H1 (cell line): ENCODE measurements around the gene IZUMO4. TPM values are rescaled to one million over a fixed set of nuclear protein-coding genes. Genes with fewer than 3 reads are reported as not detected.
A peak's percentile ranks its signal among the peaks of the same experiment; 100 is the strongest.

Experiments
- CTCF ChIA-PET: fragments of 300-600 bp; sonication (Branson Sonifier 250); formaldehyde crosslinking; loops from one replicate; lab custom pipeline; 2021; ENCODE audit not compliant: partially characterized antibody; lab: Charles Lee
- POLR2A ChIA-PET: fragments of 300-600 bp; sonication (Branson Sonifier 250); formaldehyde crosslinking; loops from one replicate; lab custom pipeline; 2021; ENCODE audit warnings: inconsistent platforms; ENCODE audit not compliant: partially characterized antibody; lab: Charles Lee
- DNase-seq, 2 experiments: peaks; one replicate each; pipeline versions ENCODE4 v3.0.0 to v3.0.0-alpha.2; 2010 to 2022; ENCODE audit warnings: low spot score in 2 of 2, low read depth in 1 of 2, mixed read lengths in 1 of 2
- FAIRE-seq: peaks from 2 replicates; lab custom pipeline; 2011; peaks lifted over from hg19 to GRCh38; lab: Jason Lieb, UNC
- H2AFZ ChIP-seq: 2 replicates; pipeline ENCODE4 v1.8.1; 2012; ENCODE audit warnings: low read length, inconsistent platforms
- H2AK5ac ChIP-seq: 2 replicates; pipeline ENCODE4 v1.6.1; 2013; ENCODE audit warnings: low read depth, low read length
- H2BK120ac ChIP-seq: replicated peaks from 2 replicates; pipeline ENCODE3; 2013; ENCODE audit warnings: low read depth, low read length, inconsistent platforms
- H2BK12ac ChIP-seq: 2 replicates; pipeline ENCODE4 v1.6.1; 2013; ENCODE audit warnings: low read depth, low read length
- H2BK15ac ChIP-seq: 2 replicates; pipeline ENCODE4 v1.6.1; 2013; ENCODE audit warnings: low read length
- H2BK20ac ChIP-seq: 2 replicates; pipeline ENCODE4 v1.6.1; 2013; ENCODE audit warnings: low read length
- H2BK5ac ChIP-seq: 2 replicates; pipeline ENCODE4 v1.6.1; 2013; ENCODE audit warnings: low read depth, low read length
- H3K14ac ChIP-seq: 2 replicates; pipeline ENCODE4 v1.6.1; 2013; ENCODE audit warnings: inconsistent platforms; ENCODE audit not compliant: insufficient read length
- H3K18ac ChIP-seq: 2 replicates; pipeline ENCODE4 v1.6.1; 2013; ENCODE audit warnings: low read length; ENCODE audit errors: extremely low read depth
- H3K23ac ChIP-seq: 2 replicates; pipeline ENCODE4 v1.6.1; 2013; ENCODE audit warnings: inconsistent platforms; ENCODE audit not compliant: insufficient read length
- H3K23me2 ChIP-seq: 2 replicates; pipeline ENCODE4 v1.6.1; 2013; ENCODE audit warnings: low read depth, low read length
- H3K27ac ChIP-seq: 2 replicates; pipeline ENCODE4 v1.6.1; 2011; ENCODE audit warnings: low read depth, low read length, inconsistent platforms
- H3K27me3 ChIP-seq, 4 experiments: replicated peaks in 1 of 4; 1 replicate in 1 of 4; 2 replicates in 3 of 4; pipeline versions ENCODE4 v1.6.1 to v1.8.1; 2011 to 2013; ENCODE audit warnings: low read length in 3 of 4, mild to moderate bottlenecking in 3 of 4, inconsistent platforms in 2 of 4, mixed read lengths in 2 of 4, moderate library complexity in 1 of 4; ENCODE audit not compliant: control insufficient read depth in 3 of 4, insufficient read depth in 3 of 4; ENCODE audit errors: extremely low read depth in 1 of 4
- H3K36me3 ChIP-seq, 4 experiments: 2 replicates each; pipeline versions ENCODE4 v1.6.1 to v1.8.1; 2011 to 2013; ENCODE audit warnings: mild to moderate bottlenecking in 4 of 4, low read length in 3 of 4, moderate library complexity in 2 of 4, control low read depth in 1 of 4, inconsistent platforms in 1 of 4; ENCODE audit not compliant: insufficient read depth in 4 of 4, control insufficient read depth in 2 of 4
- H3K4ac ChIP-seq: replicated peaks from 2 replicates; pipeline ENCODE3; 2013; ENCODE audit warnings: low read length, low read depth, mixed read lengths, inconsistent platforms; ENCODE audit not compliant: insufficient read length
- H3K4me1 ChIP-seq, 4 experiments: replicated peaks in 1 of 4; 1 replicate in 1 of 4; 2 replicates in 3 of 4; pipeline versions ENCODE4 v1.6.1 to v1.8.1; 2011 to 2013; ENCODE audit warnings: low read length in 3 of 4, inconsistent platforms in 2 of 4, mixed read lengths in 1 of 4; ENCODE audit not compliant: insufficient read depth in 4 of 4, control insufficient read depth in 3 of 4
- H3K4me2 ChIP-seq, 2 experiments: 2 replicates each; pipeline versions ENCODE4 v1.6.1 to v1.8.1; 2011 to 2013; ENCODE audit warnings: low read depth in 2 of 2, low read length in 2 of 2, control low read depth in 1 of 2, inconsistent platforms in 1 of 2, mild to moderate bottlenecking in 1 of 2; ENCODE audit not compliant: insufficient read depth in 1 of 2
- H3K4me3 ChIP-seq, 4 experiments: fragments of 200-600, 300-600 bp in 1 of 4; sonication (generic), shearing (Covaris generic), sonication (Bioruptor Twin) in 1 of 4; 2 replicates each; pipeline versions ENCODE4 v1.5.1 to v1.8.1; 2011 to 2016; ENCODE audit warnings: low read length in 4 of 4, low read depth in 3 of 4, control low read depth in 2 of 4, inconsistent platforms in 2 of 4, mild to moderate bottlenecking in 2 of 4, mixed read lengths in 1 of 4, moderate library complexity in 1 of 4; ENCODE audit not compliant: insufficient read depth in 2 of 4; ENCODE audit errors: extremely low read depth in 1 of 4
- H3K56ac ChIP-seq: replicated peaks from 2 replicates; pipeline ENCODE3; 2013; ENCODE audit warnings: low read depth, mild to moderate bottlenecking, mixed read lengths, low read length, inconsistent platforms; ENCODE audit not compliant: insufficient read length
- H3K79me1 ChIP-seq: 2 replicates; pipeline ENCODE4 v1.6.1; 2013; ENCODE audit warnings: low read depth, low read length, control low read depth
- H3K79me2 ChIP-seq, 2 experiments: 2 replicates each; pipeline versions ENCODE4 v1.6.1 to v1.8.1; 2012 to 2013; ENCODE audit warnings: low read length in 2 of 2, mild to moderate bottlenecking in 2 of 2, inconsistent platforms in 1 of 2; ENCODE audit not compliant: insufficient read depth in 2 of 2, control insufficient read depth in 1 of 2
- H3K9ac ChIP-seq, 4 experiments: replicated peaks in 1 of 4; 1 replicate in 1 of 4; 2 replicates in 3 of 4; pipeline versions ENCODE4 v1.6.1 to v1.8.1; 2011 to 2013; ENCODE audit warnings: low read depth in 3 of 4, low read length in 3 of 4, control low read depth in 2 of 4, mild to moderate bottlenecking in 2 of 4, moderate library complexity in 2 of 4, inconsistent platforms in 1 of 4; ENCODE audit errors: extremely low read depth in 1 of 4
- H3K9me3 ChIP-seq, 2 experiments: 2 replicates each; pipeline versions ENCODE4 v1.6.1 to v1.8.1; 2012 to 2013; ENCODE audit warnings: mild to moderate bottlenecking in 2 of 2, moderate library complexity in 2 of 2, control low read depth in 1 of 2, inconsistent platforms in 1 of 2, low read depth in 1 of 2, low read length in 1 of 2, mixed read lengths in 1 of 2; ENCODE audit not compliant: insufficient read depth in 2 of 2
- H4K20me1 ChIP-seq, 2 experiments: replicated peaks in 1 of 2; 2 replicates each; pipeline versions ENCODE3 to v1.8.1; 2011 to 2013; ENCODE audit warnings: inconsistent platforms in 2 of 2, low read length in 2 of 2, mild to moderate bottlenecking in 1 of 2; ENCODE audit not compliant: insufficient read depth in 2 of 2, control insufficient read depth in 1 of 2
- H4K5ac ChIP-seq: 2 replicates; pipeline ENCODE4 v1.6.1; 2013; ENCODE audit warnings: low read length, low read depth, mixed read lengths, inconsistent platforms; ENCODE audit not compliant: insufficient read length
- H4K8ac ChIP-seq: 2 replicates; pipeline ENCODE4 v1.8.0; 2013; ENCODE audit warnings: mild to moderate bottlenecking, moderate library complexity, low read length, inconsistent platforms; ENCODE audit not compliant: insufficient read depth; ENCODE audit errors: extremely low read depth
- H4K91ac ChIP-seq: replicated peaks from 2 replicates; pipeline ENCODE3; 2013; ENCODE audit warnings: low read length, mixed read lengths, inconsistent platforms; ENCODE audit not compliant: insufficient read length
- ASH2L ChIP-seq: fragments of 200-600, 300-600 bp; sonication (generic); IDR thresholded peaks from one replicate; pipeline ENCODE4 v1.7.1; 2017; ENCODE audit warnings: low read length
- CBX5 ChIP-seq: fragments of 300-800, 300-1000 bp; sonication (generic); IDR thresholded peaks from 2 replicates; pipeline ENCODE4 v1.7.1; 2016; ENCODE audit warnings: antibody characterized with exemption, low read length, low read depth
- CHD2 ChIP-seq: IDR thresholded peaks from 2 replicates; pipeline ENCODE4 v1.6.1; 2012; ENCODE audit warnings: low read length, improper control_type of control experiment
- EGR1 ChIP-seq: IDR thresholded peaks from 2 replicates; pipeline ENCODE4 v1.6.1; 2011; ENCODE audit warnings: low read depth, low read length, borderline replicate concordance
- EZH2 ChIP-seq: fragments of 200-600 bp; sonication (generic); IDR thresholded peaks from 2 replicates; pipeline ENCODE4 v1.7.1; 2012; ENCODE audit warnings: low read depth, mild to moderate bottlenecking, moderate library complexity, low read length, inconsistent platforms; ENCODE audit not compliant: severe bottlenecking
- GABPA ChIP-seq: IDR thresholded peaks from 2 replicates; pipeline ENCODE4 v1.6.1; 2011; ENCODE audit warnings: mild to moderate bottlenecking, low read length, moderate library complexity, borderline replicate concordance; ENCODE audit not compliant: insufficient read depth
- HDAC2 ChIP-seq, 2 experiments: fragments of 300-600 bp in 1 of 2; sonication (generic) in 1 of 2; IDR thresholded peaks; 2 replicates each; pipeline ENCODE4 v1.6.1; 2011 to 2012; ENCODE audit warnings: low read depth in 2 of 2, low read length in 2 of 2, mild to moderate bottlenecking in 2 of 2, moderate library complexity in 2 of 2, borderline replicate concordance in 1 of 2, inconsistent platforms in 1 of 2
- KDM5A ChIP-seq: fragments of 200-600 bp; IDR thresholded peaks from 2 replicates; pipeline ENCODE4 v1.7.1; 2012; ENCODE audit warnings: mild to moderate bottlenecking, low read length, inconsistent platforms, mixed read lengths
- NANOG ChIP-seq: IDR thresholded peaks from 2 replicates; pipeline ENCODE4 v1.6.1; 2011; ENCODE audit warnings: low read length, low read depth, mild to moderate bottlenecking, inconsistent platforms; ENCODE audit not compliant: insufficient read depth, poor library complexity, severe bottlenecking
- RBBP5 ChIP-seq: IDR thresholded peaks from 2 replicates; pipeline ENCODE4 v1.7.1; 2012; ENCODE audit warnings: low read depth, mild to moderate bottlenecking, inconsistent platforms, low read length, moderate library complexity, borderline replicate concordance
- SP1 ChIP-seq: IDR thresholded peaks from 2 replicates; pipeline ENCODE4 v1.6.1; 2011; ENCODE audit warnings: low read depth, low read length
- SP2 ChIP-seq: IDR thresholded peaks from 2 replicates; pipeline ENCODE4 v1.6.1; 2012; ENCODE audit warnings: mild to moderate bottlenecking, low read length, inconsistent platforms
- TAF1 ChIP-seq: IDR thresholded peaks from 2 replicates; pipeline ENCODE4 v1.6.1; 2011; ENCODE audit warnings: mild to moderate bottlenecking, low read depth, low read length
- WGBS, 2 experiments: shearing (Covaris generic) in 1 of 2; methylation state at CpG; one replicate each; pipeline versions ENCODE4 v1.1.6 to v1.1.7; 2013 to 2015; ENCODE audit warnings: low lambda C conversion rate in 2 of 2, mixed read lengths in 2 of 2, inconsistent platforms in 1 of 2, low coverage in 1 of 2, missing lambda C conversion rate in 1 of 2; ENCODE audit not compliant: insufficient replicate concordance in 2 of 2, insufficient coverage in 1 of 2, insufficient read length in 1 of 2; ENCODE audit errors: extremely low coverage in 1 of 2, missing lambda C conversion rate in 1 of 2; 5-methylcytosine and 5-hydroxymethylcytosine counted together
- polyA plus RNA-seq, 7 experiments: library from polyadenylated mRNA; depleted of rRNA in 3 of 7; stranded (reverse) in 5 of 7; unstranded in 2 of 7; fragments of >200 nt in 5 of 7; fragments of 200-250 nt in 2 of 7; gene quantifications; 1 replicate in 5 of 7; 2 replicates in 1 of 7; 4 replicates in 1 of 7; pipeline versions ENCODE4 v1.2.1 to v1.2.3, GENCODE V29; 2011 to 2013; ENCODE audit warnings: missing spikeins in 2 of 7, mixed read lengths in 2 of 7
- total RNA-seq: library from RNA; stranded (reverse); fragmentation: NEBNext Ultra II Directional; extraction: Animal tissue kit (Norgen Biotek cat#: 25700); gene quantifications from 2 replicates; pipeline ENCODE4 v1.2.1, GENCODE V29; 2021

The IZUMO4 gene
- total and polyA plus RNA-seq, 2 of the 8 experiments (the other 6 are each of a cell fraction or from before 2014, with no cell fraction given): 1.8 to 1.9 TPM

DNA sequence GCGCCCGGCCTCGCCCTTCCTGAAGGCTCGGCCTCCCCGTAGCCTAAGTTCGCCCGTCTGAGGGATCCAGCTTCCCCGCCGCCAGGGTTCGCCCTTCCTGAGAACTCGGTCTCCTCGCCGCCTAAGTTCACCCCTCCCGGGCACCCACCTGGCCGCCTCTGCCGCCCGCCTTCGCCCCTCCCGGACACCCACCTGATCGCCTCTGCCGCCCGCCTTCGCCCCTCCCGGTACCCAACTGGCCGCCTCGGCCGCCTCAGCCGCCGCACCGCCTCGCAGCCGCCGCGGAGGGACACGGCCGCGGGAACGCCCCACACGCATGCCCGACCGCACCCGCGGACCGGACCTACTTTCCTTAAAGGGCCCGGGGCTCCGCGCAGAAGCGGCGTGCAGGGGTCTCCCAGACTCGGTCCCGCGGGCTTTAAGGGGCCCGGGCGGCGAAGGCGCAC lies 658 bp upstream of the IZUMO4 start, which contains the start of gene MOB3A:
Gene MOB3A, minus strand, starts transcription at position 293 of the 446 bp plus-strand sequence. CDS start 17,766 bp downstream, outside the sequence.
- no peak within 1 kb of the TSS for H3K56ac ChIP-seq
- DNase-seq: no peak
- peak within 1 kb of the TSS; percentile 42 to 85 (median 51) for H3K4me3 ChIP-seq
- H3K27ac ChIP-seq: no peak within 1 kb of the TSS; the same call in 1 of the 2 replicates
- ChIA-PET CTCF (interaction anchor here (1.0 to 1.3 kb wide), 5 partner anchors 9 to 50 kb away, joined by 3 to 5 read pairs (median 3); no protein-coding TSS in a partner anchor), POLR2A (interaction anchor here (0.7 to 1.4 kb wide), 3 partner anchors 44 to 61 kb away, joined by 3 to 5 read pairs (median 3); no protein-coding TSS in a partner anchor)
- peak within 1 kb of the TSS; percentile 53 to 95 for H3K4me2 ChIP-seq
- H4K91ac ChIP-seq: no peak within 1 kb of the TSS
- no peak within 1 kb of the TSS for H3K4ac ChIP-seq
- 4% methylated on average over 55 of the region's 56 CpGs; no CpG with 5 or more reads in 1 of the 2 experiments for WGBS, 2 experiments
- no peak within 1 kb of the TSS for H2BK120ac ChIP-seq
- peaks cover 0 to 3% (median 1%) of the 10 kb centered on the region in 4 experiments; a peak in 4 of 7 replicates for H3K4me1 ChIP-seq
- no peak within 1 kb of the TSS for H2BK5ac ChIP-seq
- no peak within 1 kb of the TSS for H2BK12ac ChIP-seq
- no peaks in the 10 kb centered on the region for H3K79me1 ChIP-seq
- peaks cover 6% of the 10 kb centered on the region; the same call in 1 of the 2 replicates for H3K23me2 ChIP-seq
- no peak for FAIRE-seq
- peaks cover 4 to 12% (median 10%) of the 10 kb centered on the region in 4 experiments for H3K36me3 ChIP-seq
- no peak within 1 kb of the TSS for H3K23ac ChIP-seq
- H4K5ac ChIP-seq: peak within 1 kb of the TSS; percentile 58
- no peak within 1 kb of the TSS for H2AK5ac ChIP-seq
- H3K9ac ChIP-seq: peak within 1 kb of the TSS in 3 of 4 experiments; percentile 25 to 74 (median 28); a peak in 3 of 7 replicates
- peak within 1 kb of the TSS; percentile 91 for H4K8ac ChIP-seq
- no peaks in the 10 kb centered on the region for H3K79me2 ChIP-seq
- no peaks in the 10 kb centered on the region for H3K9me3 ChIP-seq
- H3K14ac ChIP-seq: no peak within 1 kb of the TSS
- H3K18ac ChIP-seq: peak within 1 kb of the TSS; percentile 78
- H2AFZ ChIP-seq: peak within 1 kb of the TSS; percentile 82; the same call in 1 of the 2 replicates
- no peak within 1 kb of the TSS for H2BK20ac ChIP-seq
- peaks cover 4 to 12% of the 10 kb centered on the region in 2 experiments for H4K20me1 ChIP-seq
- H2BK15ac ChIP-seq: no peak within 1 kb of the TSS
- no peaks in the 10 kb centered on the region for H3K27me3 ChIP-seq
- TF ChIP-seq RBBP5: no peak
- peak; percentile 49 for TF ChIP-seq ASH2L
- no peak for TF ChIP-seq SP2
- TF ChIP-seq KDM5A: no peak
- peak in 1 of 2 experiments; percentile 74; a peak in 1 of 4 replicates for TF ChIP-seq HDAC2 (IDR thresholded peaks at IDR 0.05; ENCODE audit: borderline replicate concordance in 1 of 2, low read depth in 2 of 2, low read length in 2 of 2)
- TF ChIP-seq GABPA: no peak
- peak; percentile 45 for TF ChIP-seq NANOG
- peak; percentile 88 for TF ChIP-seq CHD2
- peak; percentile 74 for TF ChIP-seq TAF1
- no peak for TF ChIP-seq EGR1
- TF ChIP-seq EZH2: no peak
- no peak for TF ChIP-seq CBX5
- TF ChIP-seq SP1: no peak
